Keratinocyte (primary cell): ENCODE data around the gene ADAMTS16.

Experiments used
- EZH2 ChIP-seq: IDR thresholded peaks from one replicate; pipeline ENCODE4 v1.6.1; 2012; ENCODE audit warnings: inconsistent platforms, mild to moderate bottlenecking, low read length, moderate library complexity
- TF ChIP-seq, protein P1 (sequence below), 3 experiments: IDR thresholded peaks in 1 of 3; conservative IDR thresholded peaks in 1 of 3; optimal IDR thresholded peaks in 1 of 3; 2 replicates in 2 of 3; 3 replicates in 1 of 3; pipeline versions ENCODE3 to v1.5.1; 2011; ENCODE audit warnings: low read length in 3 of 3, mild to moderate bottlenecking in 3 of 3, moderate library complexity in 2 of 3, control low read depth in 1 of 3, inconsistent platforms in 1 of 3; ENCODE audit not compliant: insufficient read depth in 2 of 3; ENCODE audit errors: extremely low read depth in 1 of 3

DNA sequence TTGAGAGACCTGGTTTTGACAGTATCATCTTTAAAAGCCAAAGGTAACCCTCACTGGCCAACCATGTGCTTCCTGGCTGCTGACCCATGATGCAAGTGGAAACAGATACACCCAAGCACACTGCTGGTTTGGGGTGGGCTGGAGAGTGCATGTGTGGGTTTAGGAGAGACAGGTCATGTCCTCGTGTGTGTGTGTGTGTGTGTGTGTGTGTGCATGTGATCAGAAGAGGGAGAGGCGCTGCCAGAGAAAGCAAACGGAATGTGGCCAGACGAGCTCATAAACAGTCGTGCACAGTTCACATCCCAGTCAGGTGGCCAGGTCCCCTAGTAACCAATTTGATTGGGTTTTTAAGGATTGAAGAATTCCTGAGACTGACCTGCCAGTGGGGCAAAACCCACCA is 169.5 kb downstream of the ADAMTS16 start:
- TF ChIP-seq, protein P1, sequence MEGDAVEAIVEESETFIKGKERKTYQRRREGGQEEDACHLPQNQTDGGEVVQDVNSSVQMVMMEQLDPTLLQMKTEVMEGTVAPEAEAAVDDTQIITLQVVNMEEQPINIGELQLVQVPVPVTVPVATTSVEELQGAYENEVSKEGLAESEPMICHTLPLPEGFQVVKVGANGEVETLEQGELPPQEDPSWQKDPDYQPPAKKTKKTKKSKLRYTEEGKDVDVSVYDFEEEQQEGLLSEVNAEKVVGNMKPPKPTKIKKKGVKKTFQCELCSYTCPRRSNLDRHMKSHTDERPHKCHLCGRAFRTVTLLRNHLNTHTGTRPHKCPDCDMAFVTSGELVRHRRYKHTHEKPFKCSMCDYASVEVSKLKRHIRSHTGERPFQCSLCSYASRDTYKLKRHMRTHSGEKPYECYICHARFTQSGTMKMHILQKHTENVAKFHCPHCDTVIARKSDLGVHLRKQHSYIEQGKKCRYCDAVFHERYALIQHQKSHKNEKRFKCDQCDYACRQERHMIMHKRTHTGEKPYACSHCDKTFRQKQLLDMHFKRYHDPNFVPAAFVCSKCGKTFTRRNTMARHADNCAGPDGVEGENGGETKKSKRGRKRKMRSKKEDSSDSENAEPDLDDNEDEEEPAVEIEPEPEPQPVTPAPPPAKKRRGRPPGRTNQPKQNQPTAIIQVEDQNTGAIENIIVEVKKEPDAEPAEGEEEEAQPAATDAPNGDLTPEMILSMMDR (optimal IDR thresholded peaks at IDR 0.05 in 1 of 3, IDR thresholded peaks at IDR 0.05 in 1 of 3, conservative IDR thresholded peaks at IDR 0.05 in 1 of 3; ENCODE audit: extremely low read depth in 1 of 3, insufficient read depth in 2 of 3, low read length in 3 of 3): no peak
- TF ChIP-seq EZH2: no peak
